H1 (cell line): Measurements from ENCODE around the gene APOC4. TPM values are rescaled to one million over a fixed set of nuclear protein-coding genes. Genes with fewer than 3 reads are reported as not detected.

ENCODE experiments used
- CTCF ChIA-PET: fragments of 300-600 bp; sonication (Branson Sonifier 250); formaldehyde crosslinking; loops from one replicate; lab custom pipeline; 2021; ENCODE audit not compliant: partially characterized antibody; lab: Charles Lee
- POLR2A ChIA-PET: fragments of 300-600 bp; sonication (Branson Sonifier 250); formaldehyde crosslinking; loops from one replicate; lab custom pipeline; 2021; ENCODE audit warnings: inconsistent platforms; ENCODE audit not compliant: partially characterized antibody; lab: Charles Lee
- DNase-seq, 2 experiments: peaks; one replicate each; pipeline versions ENCODE4 v3.0.0 to v3.0.0-alpha.2; 2010 to 2022; ENCODE audit warnings: low spot score in 2 of 2, low read depth in 1 of 2, mixed read lengths in 1 of 2
- FAIRE-seq: peaks from 2 replicates; lab custom pipeline; 2011; peaks lifted over from hg19 to GRCh38; lab: Jason Lieb, UNC
- H2AFZ ChIP-seq: 2 replicates; pipeline ENCODE4 v1.8.1; 2012; ENCODE audit warnings: low read length, inconsistent platforms
- H2AK5ac ChIP-seq: 2 replicates; pipeline ENCODE4 v1.6.1; 2013; ENCODE audit warnings: low read depth, low read length
- H2BK120ac ChIP-seq: replicated peaks from 2 replicates; pipeline ENCODE3; 2013; ENCODE audit warnings: low read depth, low read length, inconsistent platforms
- H2BK12ac ChIP-seq: 2 replicates; pipeline ENCODE4 v1.6.1; 2013; ENCODE audit warnings: low read depth, low read length
- H2BK15ac ChIP-seq: 2 replicates; pipeline ENCODE4 v1.6.1; 2013; ENCODE audit warnings: low read length
- H2BK20ac ChIP-seq: 2 replicates; pipeline ENCODE4 v1.6.1; 2013; ENCODE audit warnings: low read length
- H2BK5ac ChIP-seq: 2 replicates; pipeline ENCODE4 v1.6.1; 2013; ENCODE audit warnings: low read depth, low read length
- H3K14ac ChIP-seq: 2 replicates; pipeline ENCODE4 v1.6.1; 2013; ENCODE audit warnings: inconsistent platforms; ENCODE audit not compliant: insufficient read length
- H3K18ac ChIP-seq: 2 replicates; pipeline ENCODE4 v1.6.1; 2013; ENCODE audit warnings: low read length; ENCODE audit errors: extremely low read depth
- H3K23ac ChIP-seq: 2 replicates; pipeline ENCODE4 v1.6.1; 2013; ENCODE audit warnings: inconsistent platforms; ENCODE audit not compliant: insufficient read length
- H3K23me2 ChIP-seq: 2 replicates; pipeline ENCODE4 v1.6.1; 2013; ENCODE audit warnings: low read depth, low read length
- H3K27ac ChIP-seq: 2 replicates; pipeline ENCODE4 v1.6.1; 2011; ENCODE audit warnings: low read depth, low read length, inconsistent platforms
- H3K27me3 ChIP-seq, 4 experiments: replicated peaks in 1 of 4; 1 replicate in 1 of 4; 2 replicates in 3 of 4; pipeline versions ENCODE4 v1.6.1 to v1.8.1; 2011 to 2013; ENCODE audit warnings: low read length in 3 of 4, mild to moderate bottlenecking in 3 of 4, inconsistent platforms in 2 of 4, mixed read lengths in 2 of 4, moderate library complexity in 1 of 4; ENCODE audit not compliant: control insufficient read depth in 3 of 4, insufficient read depth in 3 of 4; ENCODE audit errors: extremely low read depth in 1 of 4
- H3K36me3 ChIP-seq, 4 experiments: 2 replicates each; pipeline versions ENCODE4 v1.6.1 to v1.8.1; 2011 to 2013; ENCODE audit warnings: mild to moderate bottlenecking in 4 of 4, low read length in 3 of 4, moderate library complexity in 2 of 4, control low read depth in 1 of 4, inconsistent platforms in 1 of 4; ENCODE audit not compliant: insufficient read depth in 4 of 4, control insufficient read depth in 2 of 4
- H3K4ac ChIP-seq: replicated peaks from 2 replicates; pipeline ENCODE3; 2013; ENCODE audit warnings: low read length, low read depth, mixed read lengths, inconsistent platforms; ENCODE audit not compliant: insufficient read length
- H3K4me1 ChIP-seq, 4 experiments: replicated peaks in 1 of 4; 1 replicate in 1 of 4; 2 replicates in 3 of 4; pipeline versions ENCODE4 v1.6.1 to v1.8.1; 2011 to 2013; ENCODE audit warnings: low read length in 3 of 4, inconsistent platforms in 2 of 4, mixed read lengths in 1 of 4; ENCODE audit not compliant: insufficient read depth in 4 of 4, control insufficient read depth in 3 of 4
- H3K4me2 ChIP-seq, 2 experiments: 2 replicates each; pipeline versions ENCODE4 v1.6.1 to v1.8.1; 2011 to 2013; ENCODE audit warnings: low read depth in 2 of 2, low read length in 2 of 2, control low read depth in 1 of 2, inconsistent platforms in 1 of 2, mild to moderate bottlenecking in 1 of 2; ENCODE audit not compliant: insufficient read depth in 1 of 2
- H3K4me3 ChIP-seq, 4 experiments: fragments of 200-600, 300-600 bp in 1 of 4; sonication (generic), shearing (Covaris generic), sonication (Bioruptor Twin) in 1 of 4; 2 replicates each; pipeline versions ENCODE4 v1.5.1 to v1.8.1; 2011 to 2016; ENCODE audit warnings: low read length in 4 of 4, low read depth in 3 of 4, control low read depth in 2 of 4, inconsistent platforms in 2 of 4, mild to moderate bottlenecking in 2 of 4, mixed read lengths in 1 of 4, moderate library complexity in 1 of 4; ENCODE audit not compliant: insufficient read depth in 2 of 4; ENCODE audit errors: extremely low read depth in 1 of 4
- H3K56ac ChIP-seq: replicated peaks from 2 replicates; pipeline ENCODE3; 2013; ENCODE audit warnings: low read depth, mild to moderate bottlenecking, mixed read lengths, low read length, inconsistent platforms; ENCODE audit not compliant: insufficient read length
- H3K79me1 ChIP-seq: 2 replicates; pipeline ENCODE4 v1.6.1; 2013; ENCODE audit warnings: low read depth, low read length, control low read depth
- H3K79me2 ChIP-seq, 2 experiments: 2 replicates each; pipeline versions ENCODE4 v1.6.1 to v1.8.1; 2012 to 2013; ENCODE audit warnings: low read length in 2 of 2, mild to moderate bottlenecking in 2 of 2, inconsistent platforms in 1 of 2; ENCODE audit not compliant: insufficient read depth in 2 of 2, control insufficient read depth in 1 of 2
- H3K9ac ChIP-seq, 4 experiments: replicated peaks in 1 of 4; 1 replicate in 1 of 4; 2 replicates in 3 of 4; pipeline versions ENCODE4 v1.6.1 to v1.8.1; 2011 to 2013; ENCODE audit warnings: low read depth in 3 of 4, low read length in 3 of 4, control low read depth in 2 of 4, mild to moderate bottlenecking in 2 of 4, moderate library complexity in 2 of 4, inconsistent platforms in 1 of 4; ENCODE audit errors: extremely low read depth in 1 of 4
- H3K9me3 ChIP-seq, 2 experiments: 2 replicates each; pipeline versions ENCODE4 v1.6.1 to v1.8.1; 2012 to 2013; ENCODE audit warnings: mild to moderate bottlenecking in 2 of 2, moderate library complexity in 2 of 2, control low read depth in 1 of 2, inconsistent platforms in 1 of 2, low read depth in 1 of 2, low read length in 1 of 2, mixed read lengths in 1 of 2; ENCODE audit not compliant: insufficient read depth in 2 of 2
- H4K20me1 ChIP-seq, 2 experiments: replicated peaks in 1 of 2; 2 replicates each; pipeline versions ENCODE3 to v1.8.1; 2011 to 2013; ENCODE audit warnings: inconsistent platforms in 2 of 2, low read length in 2 of 2, mild to moderate bottlenecking in 1 of 2; ENCODE audit not compliant: insufficient read depth in 2 of 2, control insufficient read depth in 1 of 2
- H4K5ac ChIP-seq: 2 replicates; pipeline ENCODE4 v1.6.1; 2013; ENCODE audit warnings: low read length, low read depth, mixed read lengths, inconsistent platforms; ENCODE audit not compliant: insufficient read length
- H4K8ac ChIP-seq: 2 replicates; pipeline ENCODE4 v1.8.0; 2013; ENCODE audit warnings: mild to moderate bottlenecking, moderate library complexity, low read length, inconsistent platforms; ENCODE audit not compliant: insufficient read depth; ENCODE audit errors: extremely low read depth
- H4K91ac ChIP-seq: replicated peaks from 2 replicates; pipeline ENCODE3; 2013; ENCODE audit warnings: low read length, mixed read lengths, inconsistent platforms; ENCODE audit not compliant: insufficient read length
- BACH1 ChIP-seq: IDR thresholded peaks from 2 replicates; pipeline ENCODE4 v1.6.1; 2012; ENCODE audit warnings: low read length, improper control_type of control experiment
- E2F6 ChIP-seq: IDR thresholded peaks from 2 replicates; pipeline ENCODE4 v1.6.1; 2012; ENCODE audit warnings: inconsistent platforms
- EP300 ChIP-seq, 2 experiments: IDR thresholded peaks; 1 replicate in 1 of 2; 2 replicates in 1 of 2; pipeline ENCODE4 v1.6.1; 2011 to 2012; ENCODE audit warnings: low read depth in 2 of 2, low read length in 2 of 2, mild to moderate bottlenecking in 2 of 2, borderline replicate concordance in 1 of 2, inconsistent platforms in 1 of 2, moderate library complexity in 1 of 2
- EZH2 ChIP-seq: fragments of 200-600 bp; sonication (generic); IDR thresholded peaks from 2 replicates; pipeline ENCODE4 v1.7.1; 2012; ENCODE audit warnings: low read depth, mild to moderate bottlenecking, moderate library complexity, low read length, inconsistent platforms; ENCODE audit not compliant: severe bottlenecking
- HDAC2 ChIP-seq, 2 experiments: fragments of 300-600 bp in 1 of 2; sonication (generic) in 1 of 2; IDR thresholded peaks; 2 replicates each; pipeline ENCODE4 v1.6.1; 2011 to 2012; ENCODE audit warnings: low read depth in 2 of 2, low read length in 2 of 2, mild to moderate bottlenecking in 2 of 2, moderate library complexity in 2 of 2, borderline replicate concordance in 1 of 2, inconsistent platforms in 1 of 2
- MAFK ChIP-seq: IDR thresholded peaks from 2 replicates; pipeline ENCODE4 v1.6.1; 2012; ENCODE audit warnings: low read depth, mild to moderate bottlenecking, improper control_type of control experiment, low read length
- NRF1 ChIP-seq: IDR thresholded peaks from 2 replicates; pipeline ENCODE4 v1.6.1; 2011; ENCODE audit warnings: mild to moderate bottlenecking, low read depth, low read length, improper control_type of control experiment
- POLR2A ChIP-seq, 2 experiments: IDR thresholded peaks; 1 replicate in 1 of 2; 2 replicates in 1 of 2; pipeline ENCODE4 v1.6.1; 2011; ENCODE audit warnings: low read depth in 2 of 2, low read length in 2 of 2, mild to moderate bottlenecking in 2 of 2; ENCODE audit errors: control extremely low read depth in 1 of 2
- RAD21 ChIP-seq, 2 experiments: IDR thresholded peaks in 1 of 2; conservative IDR thresholded peaks in 1 of 2; 2 replicates each; pipeline ENCODE4 v1.6.1; 2011; ENCODE audit warnings: low read depth in 2 of 2, low read length in 2 of 2, improper control_type of control experiment in 1 of 2, inconsistent platforms in 1 of 2, mild to moderate bottlenecking in 1 of 2, moderate library complexity in 1 of 2
- RFX5 ChIP-seq: IDR thresholded peaks from 2 replicates; pipeline ENCODE4 v1.6.1; 2011; ENCODE audit warnings: low read depth, low read length, improper control_type of control experiment, borderline replicate concordance
- RXRA ChIP-seq: IDR thresholded peaks from 2 replicates; pipeline ENCODE4 v1.6.1; 2011; ENCODE audit warnings: low read depth, mild to moderate bottlenecking, low read length, moderate library complexity; ENCODE audit not compliant: insufficient read depth
- SP2 ChIP-seq: IDR thresholded peaks from 2 replicates; pipeline ENCODE4 v1.6.1; 2012; ENCODE audit warnings: mild to moderate bottlenecking, low read length, inconsistent platforms
- TAF7 ChIP-seq: optimal IDR thresholded peaks from 2 replicates; pipeline ENCODE3; 2011; ENCODE audit warnings: low read depth, mild to moderate bottlenecking, inconsistent platforms, low read length, moderate library complexity, borderline replicate concordance
- WGBS, 2 experiments: shearing (Covaris generic) in 1 of 2; methylation state at CpG; one replicate each; pipeline versions ENCODE4 v1.1.6 to v1.1.7; 2013 to 2015; ENCODE audit warnings: low lambda C conversion rate in 2 of 2, mixed read lengths in 2 of 2, inconsistent platforms in 1 of 2, low coverage in 1 of 2, missing lambda C conversion rate in 1 of 2; ENCODE audit not compliant: insufficient replicate concordance in 2 of 2, insufficient coverage in 1 of 2, insufficient read length in 1 of 2; ENCODE audit errors: extremely low coverage in 1 of 2, missing lambda C conversion rate in 1 of 2; 5-methylcytosine and 5-hydroxymethylcytosine counted together
- polyA plus RNA-seq, 7 experiments: library from polyadenylated mRNA; depleted of rRNA in 3 of 7; stranded (reverse) in 5 of 7; unstranded in 2 of 7; fragments of >200 nt in 5 of 7; fragments of 200-250 nt in 2 of 7; gene quantifications; 1 replicate in 5 of 7; 2 replicates in 1 of 7; 4 replicates in 1 of 7; pipeline versions ENCODE4 v1.2.1 to v1.2.3, GENCODE V29; 2011 to 2013; ENCODE audit warnings: missing spikeins in 2 of 7, mixed read lengths in 2 of 7
- total RNA-seq: library from RNA; stranded (reverse); fragmentation: NEBNext Ultra II Directional; extraction: Animal tissue kit (Norgen Biotek cat#: 25700); gene quantifications from 2 replicates; pipeline ENCODE4 v1.2.1, GENCODE V29; 2021

The APOC4 gene
- total and polyA plus RNA-seq, 2 of the 8 experiments (the other 6 are each of a cell fraction or from before 2014, with no cell fraction given) = not detected

GRCh38 chr19:44975444-44975843 is 33.4 kb downstream of the APOC4 start:
- no peak overlapping the region for H3K23ac ChIP-seq
- no peak overlapping the region for H3K9ac ChIP-seq
- no peak overlapping the region for H3K14ac ChIP-seq
- H2BK12ac ChIP-seq = no peak overlapping the region
- no peak overlapping the region for H3K56ac ChIP-seq
- no peak overlapping the region for H3K18ac ChIP-seq
- POLR2A ChIA-PET = no interaction called here
- no peak for FAIRE-seq
- H4K8ac ChIP-seq = no peak overlapping the region
- H2BK15ac ChIP-seq = no peak overlapping the region
- H3K9me3 ChIP-seq = no peaks in the 10 kb centered on the region
- H3K27ac ChIP-seq = no peak overlapping the region
- no peak for DNase-seq
- no peaks in the 10 kb centered on the region for H3K4me1 ChIP-seq
- no peak overlapping the region for H2BK120ac ChIP-seq
- H3K27me3 ChIP-seq = no peaks in the 10 kb centered on the region
- H2AK5ac ChIP-seq = no peak overlapping the region
- H4K91ac ChIP-seq = no peak overlapping the region
- H3K4me2 ChIP-seq = no peak overlapping the region
- no peak overlapping the region for H3K4me3 ChIP-seq
- H3K79me2 ChIP-seq = no peaks in the 10 kb centered on the region
- no peak overlapping the region for H2AFZ ChIP-seq
- no peak overlapping the region for H2BK5ac ChIP-seq
- CTCF ChIA-PET = interaction anchor here (1.1 to 4.3 kb wide), 3 partner anchors 11 to 84 kb away, joined by 6 to 28 read pairs (median 10); no protein-coding TSS in a partner anchor
- no peak overlapping the region for H4K5ac ChIP-seq
- H3K23me2 ChIP-seq = no peaks in the 10 kb centered on the region
- no peaks in the 10 kb centered on the region for H3K79me1 ChIP-seq
- H3K4ac ChIP-seq = no peak overlapping the region
- WGBS, 2 experiments = 94% methylated on average over 4 of the region's 4 CpGs; no CpG with 5 or more reads in 1 of the 2 experiments
- H3K36me3 ChIP-seq = peaks cover 15 to 54% (median 35%) of the 10 kb centered on the region in 4 experiments
- peaks cover 0 to 4% of the 10 kb centered on the region in 2 experiments for H4K20me1 ChIP-seq
- no peak overlapping the region for H2BK20ac ChIP-seq
- TF ChIP-seq NRF1 (no peak), EP300 (IDR thresholded peaks at IDR 0.05; ENCODE audit: borderline replicate concordance in 1 of 2, low read depth in 2 of 2, low read length in 2 of 2) (no peak), SP2 (no peak), RXRA (no peak), MAFK (no peak), BACH1 (no peak), EZH2 (no peak), HDAC2 (IDR thresholded peaks at IDR 0.05; ENCODE audit: borderline replicate concordance in 1 of 2, low read depth in 2 of 2, low read length in 2 of 2) (no peak), RFX5 (no peak), TAF7 (no peak), E2F6 (no peak), POLR2A (IDR thresholded peaks at IDR 0.05; ENCODE audit: control extremely low read depth in 1 of 2, low read depth in 2 of 2, low read length in 2 of 2) (no peak), RAD21 (IDR thresholded peaks at IDR 0.05 in 1 of 2, conservative IDR thresholded peaks at IDR 0.05 in 1 of 2; ENCODE audit: low read depth in 2 of 2, low read length in 2 of 2) (no peak)
